OCI-LY7 (cell line): ENCODE data around the gene PATJ.

Source experiments
- CTCF ChIP-seq: fragments of 200-600 bp; sonication (generic); conservative IDR thresholded peaks from 2 replicates; pipeline ENCODE4 v1.5.1; 2014; ENCODE audit warnings: mild to moderate bottlenecking, antibody characterized with exemption, low read length, moderate library complexity, mixed read lengths
- EZH2phosphoT487 ChIP-seq: fragments of 200-600 bp; sonication (generic); IDR thresholded peaks from 2 replicates; pipeline ENCODE4 v1.6.1; 2018; ENCODE audit warnings: low read depth, borderline replicate concordance, mild to moderate bottlenecking, mixed run types, antibody characterized with exemption, low read length, moderate library complexity, mixed read lengths

- TF ChIP-seq CTCF (no peak), EZH2phosphoT487 (no peak)
Measured at GRCh38 chr1:62107923-62108322, 365.6 kb downstream of the PATJ start.
